Uterus (tissue), 4 donors: ENCODE data around the gene FAM229A. TPM values are rescaled to one million over a fixed set of nuclear protein-coding genes. Genes with fewer than 3 reads are reported as not detected.
A peak's percentile ranks its signal among the peaks of the same experiment; 100 is the strongest.

Experiments
- DNase-seq, 2 donors: peaks; one replicate each; pipeline ENCODE4 v3.0.0-alpha.2; 2019 to 2020
- H3K27ac ChIP-seq, 2 donors: fragments of 200-600 bp; sonication (generic); 1 replicate in 1 of 2; 2 replicates in 1 of 2; pipeline ENCODE4 v1.5.1; 2016 to 2018
- H3K27me3 ChIP-seq, 2 donors: fragments of 200-600 bp; sonication (generic); one replicate each; pipeline ENCODE4 v1.5.1; 2018 to 2019; ENCODE audit warnings: control low read depth in 1 of 2
- H3K36me3 ChIP-seq, 2 donors: fragments of 200-600 bp; sonication (generic); one replicate each; pipeline ENCODE4 v1.5.1; 2019; ENCODE audit warnings: control low read depth in 1 of 2
- H3K4me1 ChIP-seq, 2 donors: fragments of 200-600 bp; sonication (generic); one replicate each; pipeline ENCODE4 v1.5.1; 2018 to 2019; ENCODE audit warnings: control low read depth in 1 of 2
- H3K4me3 ChIP-seq, 2 donors: fragments of 200-600 bp; sonication (generic); 1 replicate in 1 of 2; 2 replicates in 1 of 2; pipeline ENCODE4 v1.5.1; 2018 to 2019; ENCODE audit warnings: mild to moderate bottlenecking in 1 of 2
- H3K9me3 ChIP-seq, 2 donors: fragments of 200-600 bp; sonication (generic); one replicate each; pipeline ENCODE4 v1.5.1; 2019; ENCODE audit warnings: control low read depth in 1 of 2
- CTCF ChIP-seq, 4 experiments: fragments of 200-600 bp in 2 of 4; fragments of 450-650 bp in 2 of 4; sonication (generic) in 2 of 4; IDR thresholded peaks; one replicate each; pipeline ENCODE4 v1.5.1; 2016 to 2019; ENCODE audit warnings: antibody characterized with exemption in 4 of 4, mild to moderate bottlenecking in 2 of 4, moderate library complexity in 1 of 4
- POLR2A ChIP-seq, 2 donors: fragments of 450-650 bp; IDR thresholded peaks; one replicate each; pipeline ENCODE4 v1.6.1; 2016; ENCODE audit warnings: antibody characterized with exemption in 2 of 2, mild to moderate bottlenecking in 1 of 2, moderate library complexity in 1 of 2
- intact Hi-C: fragments of 100-400 bp; cut with DNase I; formaldehyde crosslinking; loops from one replicate; pipeline ENCODE4 v1.15.1; 2023; ENCODE audit warnings: low total_unique reads
- total RNA-seq, 4 donors: library from RNA; depleted of rRNA in 3 of 4; stranded (reverse); fragments of >200 nt in 3 of 4; gene quantifications; one replicate each; pipeline versions ENCODE4 v1.1.0 to v1.2.4, GENCODE V29; 2014 to 2023
- donor health status: DM: yes; HTN: yes; CAD: no.

Gene FAM229A
- total RNA-seq, 4 donors from 2014 or later = 5.2 to 20.2 (median 14.4) TPM; not detected in 1

GRCh38 chr1:32335790-32336590, 26.3 kb downstream of the FAM229A start, which contains the start of gene MARCKSL1:
MARCKSL1 (minus strand) TSS chr1:32336233; CDS start chr1:32336033, 200 bp downstream.
- Histone ChIP-seq H3K4me1 (peaks cover 0 to 4% of the 10 kb centered on the region in 2 donors), H3K9me3 (no peaks in the 10 kb centered on the region), H3K4me3 (peak within 1 kb of the TSS; percentile 45 to 81), H3K27me3 (no peaks in the 10 kb centered on the region), H3K27ac (peak within 1 kb of the TSS; percentile 72 to 82), H3K36me3 (no peaks in the 10 kb centered on the region)
- peak; percentile 87 to 88 for DNase-seq
- TF ChIP-seq CTCF (IDR thresholded peaks at IDR 0.05) (no peak), POLR2A (IDR thresholded peaks at IDR 0.05) (peak; percentile 85 to 89)
- intact Hi-C loops = no loop called here

GRCh38 chr1:32335535-32335789, 26.8 kb downstream of the FAM229A start:
- intact Hi-C loops = no loop called here
- Histone ChIP-seq H3K4me1 (peaks cover 0 to 4% of the 10 kb centered on the region in 2 donors), H3K27ac (peak overlapping the region; percentile 72 to 82)

GRCh38 chr1:32334864-32335534, 27.3 kb downstream of the FAM229A start:
- H3K36me3 ChIP-seq = no peaks in the 10 kb centered on the region
- peak; percentile 60 to 90 (median 81) for TF ChIP-seq CTCF (IDR thresholded peaks at IDR 0.05)
- peak in 1 of 2 donors; percentile 27 for TF ChIP-seq POLR2A (IDR thresholded peaks at IDR 0.05)
- no peaks in the 10 kb centered on the region for H3K27me3 ChIP-seq
- H3K4me1 ChIP-seq = peaks cover 0 to 4% of the 10 kb centered on the region in 2 donors
- intact Hi-C loops = no loop called here
- peak overlapping the region; percentile 72 to 82 for H3K27ac ChIP-seq
- peak; percentile 58 to 62 for DNase-seq
- peak overlapping the region; percentile 45 to 81 for H3K4me3 ChIP-seq
- H3K9me3 ChIP-seq = no peaks in the 10 kb centered on the region

More at GRCh38 chr1:32335535-32335789, 26.8 kb downstream of the FAM229A start:
- Histone ChIP-seq H3K4me3 (peak overlapping the region; percentile 45 to 81), H3K36me3 (no peaks in the 10 kb centered on the region), H3K27me3 (no peaks in the 10 kb centered on the region), H3K9me3 (no peaks in the 10 kb centered on the region)
- DNase-seq = no peak
- no peak for TF ChIP-seq CTCF (IDR thresholded peaks at IDR 0.05)
- TF ChIP-seq POLR2A (IDR thresholded peaks at IDR 0.05) = no peak

GRCh38 chr1:32334274-32334861, 27.9 kb downstream of the FAM229A start:
- no peak for TF ChIP-seq POLR2A (IDR thresholded peaks at IDR 0.05)
- no peak for TF ChIP-seq CTCF (IDR thresholded peaks at IDR 0.05)
- intact Hi-C loops = no loop called here
- Histone ChIP-seq H3K27ac (peak overlapping the region; percentile 72 to 82), H3K4me1 (peaks cover 0 to 4% of the 10 kb centered on the region in 2 donors), H3K27me3 (no peaks in the 10 kb centered on the region), H3K9me3 (no peaks in the 10 kb centered on the region), H3K36me3 (no peaks in the 10 kb centered on the region), H3K4me3 (peak overlapping the region; percentile 45 to 81)
- no peak for DNase-seq
